GM12878 (cell line): ENCODE results near the gene CFAP97D2. TPM values are rescaled to one million over a fixed set of nuclear protein-coding genes. Genes with fewer than 3 reads are reported as not detected.
A peak's percentile ranks its signal among the peaks of the same experiment; 100 is the strongest.

ENCODE experiments used
- ESRRA ChIP-seq: IDR thresholded peaks from 2 replicates; pipeline ENCODE4 v1.6.1; 2012; ENCODE audit warnings: mild to moderate bottlenecking, low read length, improper control_type of control experiment
- HCFC1 ChIP-seq: fragments of 150-350 bp; IDR thresholded peaks from 2 replicates; pipeline ENCODE4 v1.6.1; 2014; ENCODE audit warnings: low read length
- HDAC2 ChIP-seq: fragments of 200-600 bp; sonication (generic); IDR thresholded peaks from 2 replicates; pipeline ENCODE4 v1.6.1; 2017
- NR2F1 ChIP-seq: fragments of 450-650 bp; conservative IDR thresholded peaks from 2 replicates; pipeline ENCODE4 v1.6.1; 2017; ENCODE audit warnings: mild to moderate bottlenecking
- RBBP5 ChIP-seq: fragments of 200-600 bp; sonication (generic); conservative IDR thresholded peaks from 2 replicates; pipeline ENCODE4 v1.6.1; 2016
- SIX5 ChIP-seq: IDR thresholded peaks from 2 replicates; pipeline ENCODE4 v1.6.1; 2011; ENCODE audit warnings: mild to moderate bottlenecking, low read depth, low read length, moderate library complexity; ENCODE audit not compliant: severe bottlenecking
- polyA plus RNA-seq, 11 experiments: library from polyadenylated mRNA; depleted of rRNA in 4 of 11; unstranded in 6 of 11; stranded (reverse) in 5 of 11; fragments of >200 nt; fragmentation: Nextera tagmentation in 4 of 11; fragmentation: Illumina TruSeq in 1 of 11; extraction: Ambion mirVana in 4 of 11; extraction: Trizol in 1 of 11; gene quantifications; 1 replicate in 1 of 11; 2 replicates in 10 of 11; pipeline versions ENCODE4 v1.2.1 to v1.2.3, GENCODE V29; 2011 to 2016; ENCODE audit warnings: inconsistent platforms in 2 of 11, missing spikeins in 2 of 11, low read depth in 1 of 11
- total RNA-seq, 4 experiments: library from RNA; depleted of rRNA in 3 of 4; stranded (reverse); fragments of >200 nt in 3 of 4; fragmentation: Illumina TruSeq in 1 of 4; extraction: Trizol in 1 of 4; gene quantifications; 2 replicates each; pipeline versions ENCODE4 v1.2.1 to v1.2.3, GENCODE V29; 2013 to 2021
- TF ChIP-seq, protein P1 (sequence below): fragments of 450-650 bp; conservative IDR thresholded peaks from 2 replicates; pipeline ENCODE4 v1.6.1; 2017; ENCODE audit warnings: mild to moderate bottlenecking, moderate library complexity
- TF ChIP-seq, protein P2 (sequence below), 3 experiments: IDR thresholded peaks in 2 of 3; conservative IDR thresholded peaks in 1 of 3; 2 replicates each; pipeline ENCODE4 v1.5.1; 2011; ENCODE audit warnings: low read depth in 3 of 3, low read length in 3 of 3, mild to moderate bottlenecking in 3 of 3, control low read depth in 2 of 3, moderate library complexity in 2 of 3, inconsistent platforms in 1 of 3, mixed read lengths in 1 of 3; ENCODE audit not compliant: control insufficient read depth in 2 of 3, insufficient read depth in 1 of 3; ENCODE audit errors: extremely low read depth in 1 of 3

The CFAP97D2 gene
- total and polyA plus RNA-seq, 10 of the 15 experiments (the other 5 are each of a cell fraction or from before 2014, with no cell fraction given), result not detected

DNA sequence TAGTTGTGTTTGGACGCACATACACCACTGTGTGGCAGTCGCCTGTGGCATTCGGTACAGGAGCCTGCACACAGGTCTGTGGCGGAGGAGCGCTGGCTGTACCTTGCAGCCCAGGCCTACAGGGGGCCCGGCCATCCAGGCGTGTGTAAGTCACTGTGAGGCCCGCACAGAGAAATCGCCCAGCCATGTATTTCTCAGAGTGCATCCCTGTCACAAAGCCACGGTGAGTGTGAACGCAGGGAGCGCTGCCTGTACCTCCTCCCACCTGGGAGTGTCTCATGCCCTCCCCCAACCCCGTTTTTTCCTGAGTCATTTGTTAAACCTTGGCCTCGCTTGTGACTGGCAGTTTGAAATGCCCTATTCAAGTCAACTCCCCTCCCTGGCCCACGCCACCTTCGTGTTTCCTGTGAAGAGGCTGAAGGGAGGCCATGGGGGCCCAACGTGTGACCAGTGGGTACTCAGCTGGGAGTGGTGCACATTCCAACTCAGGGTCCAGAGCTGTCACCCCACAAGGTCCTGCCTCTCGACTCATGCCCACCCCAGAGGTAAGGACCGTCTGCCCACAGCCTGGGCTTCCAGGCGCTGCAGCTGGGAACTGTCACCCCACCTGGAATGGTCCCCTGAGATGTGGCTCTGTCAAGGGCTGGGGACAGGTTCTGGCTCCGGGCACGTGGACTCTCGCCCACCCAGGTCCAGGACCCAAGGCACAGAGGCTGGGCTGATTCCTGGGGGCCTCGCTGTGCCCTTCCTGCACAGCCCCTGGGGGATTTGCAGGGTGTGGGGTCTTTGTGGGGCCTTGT lies 35.1 kb upstream of the CFAP97D2 start (continued):
- TF ChIP-seq HCFC1 (no peak), ESRRA (no peak), HDAC2 (no peak), NR2F1 (no peak), SIX5 (no peak), RBBP5 (no peak)
- TF ChIP-seq, protein P1, sequence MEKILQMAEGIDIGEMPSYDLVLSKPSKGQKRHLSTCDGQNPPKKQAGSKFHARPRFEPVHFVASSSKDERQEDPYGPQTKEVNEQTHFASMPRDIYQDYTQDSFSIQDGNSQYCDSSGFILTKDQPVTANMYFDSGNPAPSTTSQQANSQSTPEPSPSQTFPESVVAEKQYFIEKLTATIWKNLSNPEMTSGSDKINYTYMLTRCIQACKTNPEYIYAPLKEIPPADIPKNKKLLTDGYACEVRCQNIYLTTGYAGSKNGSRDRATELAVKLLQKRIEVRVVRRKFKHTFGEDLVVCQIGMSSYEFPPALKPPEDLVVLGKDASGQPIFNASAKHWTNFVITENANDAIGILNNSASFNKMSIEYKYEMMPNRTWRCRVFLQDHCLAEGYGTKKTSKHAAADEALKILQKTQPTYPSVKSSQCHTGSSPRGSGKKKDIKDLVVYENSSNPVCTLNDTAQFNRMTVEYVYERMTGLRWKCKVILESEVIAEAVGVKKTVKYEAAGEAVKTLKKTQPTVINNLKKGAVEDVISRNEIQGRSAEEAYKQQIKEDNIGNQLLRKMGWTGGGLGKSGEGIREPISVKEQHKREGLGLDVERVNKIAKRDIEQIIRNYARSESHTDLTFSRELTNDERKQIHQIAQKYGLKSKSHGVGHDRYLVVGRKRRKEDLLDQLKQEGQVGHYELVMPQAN, result no peak
- TF ChIP-seq, protein P2, sequence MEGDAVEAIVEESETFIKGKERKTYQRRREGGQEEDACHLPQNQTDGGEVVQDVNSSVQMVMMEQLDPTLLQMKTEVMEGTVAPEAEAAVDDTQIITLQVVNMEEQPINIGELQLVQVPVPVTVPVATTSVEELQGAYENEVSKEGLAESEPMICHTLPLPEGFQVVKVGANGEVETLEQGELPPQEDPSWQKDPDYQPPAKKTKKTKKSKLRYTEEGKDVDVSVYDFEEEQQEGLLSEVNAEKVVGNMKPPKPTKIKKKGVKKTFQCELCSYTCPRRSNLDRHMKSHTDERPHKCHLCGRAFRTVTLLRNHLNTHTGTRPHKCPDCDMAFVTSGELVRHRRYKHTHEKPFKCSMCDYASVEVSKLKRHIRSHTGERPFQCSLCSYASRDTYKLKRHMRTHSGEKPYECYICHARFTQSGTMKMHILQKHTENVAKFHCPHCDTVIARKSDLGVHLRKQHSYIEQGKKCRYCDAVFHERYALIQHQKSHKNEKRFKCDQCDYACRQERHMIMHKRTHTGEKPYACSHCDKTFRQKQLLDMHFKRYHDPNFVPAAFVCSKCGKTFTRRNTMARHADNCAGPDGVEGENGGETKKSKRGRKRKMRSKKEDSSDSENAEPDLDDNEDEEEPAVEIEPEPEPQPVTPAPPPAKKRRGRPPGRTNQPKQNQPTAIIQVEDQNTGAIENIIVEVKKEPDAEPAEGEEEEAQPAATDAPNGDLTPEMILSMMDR (IDR thresholded peaks at IDR 0.05 in 2 of 3, conservative IDR thresholded peaks at IDR 0.05 in 1 of 3; ENCODE audit: control insufficient read depth in 2 of 3, extremely low read depth in 1 of 3, insufficient read depth in 1 of 3, low read depth in 3 of 3, low read length in 3 of 3), result peak; percentile 49 to 70 (median 69)
- TF ChIP-seq, all 136 proteins: peak for 4
